Measurements from ENCODE around the gene B4GAT1.
"Not testable (repeated sequence)": the region's sequence is repeated elsewhere in the genome, so short reads cannot be mapped to it uniquely, and the experiment has no call there.

Gene B4GAT1

GRCh38 chr11:66321606-66322005, 25.8 kb downstream of the B4GAT1 start:
- DNase-seq (ENCODE audit: extremely low read depth, low read depth) = no peak
- TF ChIP-seq, protein P1, sequence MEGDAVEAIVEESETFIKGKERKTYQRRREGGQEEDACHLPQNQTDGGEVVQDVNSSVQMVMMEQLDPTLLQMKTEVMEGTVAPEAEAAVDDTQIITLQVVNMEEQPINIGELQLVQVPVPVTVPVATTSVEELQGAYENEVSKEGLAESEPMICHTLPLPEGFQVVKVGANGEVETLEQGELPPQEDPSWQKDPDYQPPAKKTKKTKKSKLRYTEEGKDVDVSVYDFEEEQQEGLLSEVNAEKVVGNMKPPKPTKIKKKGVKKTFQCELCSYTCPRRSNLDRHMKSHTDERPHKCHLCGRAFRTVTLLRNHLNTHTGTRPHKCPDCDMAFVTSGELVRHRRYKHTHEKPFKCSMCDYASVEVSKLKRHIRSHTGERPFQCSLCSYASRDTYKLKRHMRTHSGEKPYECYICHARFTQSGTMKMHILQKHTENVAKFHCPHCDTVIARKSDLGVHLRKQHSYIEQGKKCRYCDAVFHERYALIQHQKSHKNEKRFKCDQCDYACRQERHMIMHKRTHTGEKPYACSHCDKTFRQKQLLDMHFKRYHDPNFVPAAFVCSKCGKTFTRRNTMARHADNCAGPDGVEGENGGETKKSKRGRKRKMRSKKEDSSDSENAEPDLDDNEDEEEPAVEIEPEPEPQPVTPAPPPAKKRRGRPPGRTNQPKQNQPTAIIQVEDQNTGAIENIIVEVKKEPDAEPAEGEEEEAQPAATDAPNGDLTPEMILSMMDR (IDR thresholded peaks at IDR 0.05; ENCODE audit: low read depth, low read length) = no peak

GRCh38 chr11:66320748-66321147, 26.7 kb downstream of the B4GAT1 start:
- not testable (repeated sequence) for DNase-seq (ENCODE audit: extremely low read depth, low read depth)

- not testable (repeated sequence) for DNase-seq (ENCODE audit: extremely low read depth, low read depth)
Observed at GRCh38 chr11:66320289-66320688, 27.1 kb downstream of the B4GAT1 start.

DNA sequence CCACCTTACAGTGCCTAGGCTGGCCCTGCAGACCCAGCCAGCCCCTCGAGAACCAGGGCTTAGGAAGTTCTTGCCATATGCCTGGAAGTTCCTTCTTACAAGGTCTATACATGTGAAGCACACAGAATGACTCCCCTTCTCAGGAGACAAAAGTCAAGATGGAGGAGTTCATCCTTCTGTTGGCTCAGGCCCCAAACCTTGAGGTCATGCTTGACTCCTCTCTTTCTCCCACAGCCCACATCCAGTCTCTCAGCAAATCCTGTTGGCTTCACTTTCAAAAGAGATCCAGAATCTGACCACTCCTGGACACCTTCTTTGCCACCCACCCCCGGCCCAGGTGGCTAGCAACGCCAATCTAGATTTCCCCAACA, 28.8 kb downstream of the B4GAT1 start:
- DNase-seq (ENCODE audit: extremely low read depth, low read depth) = no peak

DNA sequence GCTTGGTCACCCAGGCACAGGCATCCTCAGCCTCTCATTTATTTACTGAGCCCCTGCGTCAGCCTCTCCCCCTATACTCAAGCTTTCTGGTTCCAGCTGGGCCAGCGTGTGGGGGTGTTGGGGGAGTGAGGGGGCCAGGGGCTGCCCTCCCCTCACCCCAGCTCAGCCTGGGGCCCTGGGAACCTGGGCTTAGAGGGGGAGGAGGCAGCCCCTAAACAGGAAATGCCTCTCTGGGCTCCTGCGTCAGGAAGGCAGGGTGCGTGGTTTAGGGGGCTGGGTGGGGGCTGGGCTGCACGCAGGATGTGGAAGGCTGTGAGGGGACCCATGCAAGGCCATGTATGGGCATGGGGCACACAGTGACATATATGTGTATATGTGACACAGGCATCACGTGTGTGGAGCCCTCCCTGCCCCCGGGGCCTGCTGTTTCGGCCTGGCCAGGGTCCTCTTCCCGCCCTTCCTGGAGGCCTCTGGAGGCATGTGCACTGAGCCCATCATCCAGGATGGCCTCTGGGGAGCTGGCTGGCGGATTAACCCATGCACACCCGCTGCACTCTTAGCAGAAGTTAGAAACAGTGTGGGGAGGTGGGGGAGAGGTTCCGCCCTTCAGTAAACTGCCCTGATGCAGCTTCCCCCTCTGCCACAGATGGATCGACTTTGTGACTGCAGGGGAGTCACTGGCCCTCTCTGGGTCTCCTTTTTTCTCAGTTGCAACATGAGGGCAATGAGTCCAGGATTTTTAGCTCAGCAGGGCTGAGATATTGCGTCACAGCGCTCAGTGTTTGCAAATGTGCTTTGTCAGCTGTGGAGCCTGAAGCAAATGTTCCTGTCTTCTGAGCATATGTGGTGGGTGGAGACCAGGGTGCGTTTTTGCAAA, 29.5 kb downstream of the B4GAT1 start:
- peak; percentile 78 for DNase-seq (ENCODE audit: extremely low read depth, low read depth)
- TF ChIP-seq, protein P1 (IDR thresholded peaks at IDR 0.05; ENCODE audit: low read depth, low read length) = no peak

More for the DNA sequence above, 28.8 kb downstream of the B4GAT1 start:
- TF ChIP-seq, protein P1 (IDR thresholded peaks at IDR 0.05; ENCODE audit: low read depth, low read length) = no peak

DNA sequence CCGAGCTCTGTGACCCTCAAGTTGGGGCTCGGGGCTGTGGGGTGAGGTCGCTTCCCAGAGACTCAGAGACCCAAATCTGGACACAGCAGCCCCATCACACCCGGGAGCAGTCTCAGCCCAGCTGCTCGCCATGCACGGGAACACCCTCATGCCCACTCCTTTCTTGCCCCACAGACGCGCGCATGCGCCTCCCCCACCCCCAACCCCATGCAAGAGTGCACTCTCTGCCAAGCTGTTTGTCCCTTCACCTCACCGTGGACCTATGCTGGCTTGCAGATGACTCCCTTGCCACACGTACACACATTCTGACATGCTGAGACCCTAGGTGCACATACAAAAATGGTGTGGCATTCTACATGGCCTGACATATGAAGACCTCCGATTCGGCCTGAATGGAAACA, 30.1 kb downstream of the B4GAT1 start:
- DNase-seq (ENCODE audit: extremely low read depth, low read depth) = no peak
- TF ChIP-seq, protein P1 (IDR thresholded peaks at IDR 0.05; ENCODE audit: low read depth, low read length) = no peak

- TF ChIP-seq, protein P1 (IDR thresholded peaks at IDR 0.05; ENCODE audit: low read depth, low read length) = no peak
- peak; percentile 72 for DNase-seq (ENCODE audit: extremely low read depth, low read depth)
Observed at GRCh38 chr11:66316849-66317251, 30.6 kb downstream of the B4GAT1 start, which contains the start of gene CD248. CD248 (minus strand) TSS chr11:66317044; CDS start chr11:66317027, 17 bp downstream.

GRCh38 chr11:66315921-66316811, 31.3 kb downstream of the B4GAT1 start:
- TF ChIP-seq, protein P1 (IDR thresholded peaks at IDR 0.05; ENCODE audit: low read depth, low read length) = no peak
- no peak for DNase-seq (ENCODE audit: extremely low read depth, low read depth)
